Measurements from ENCODE around the gene PLA2R1. TPM values are rescaled to one million over a fixed set of nuclear protein-coding genes. Genes with fewer than 3 reads are reported as not detected.
A peak's percentile ranks its signal among the peaks of the same experiment; 100 is the strongest.
"Not testable (repeated sequence)": the region's sequence is repeated elsewhere in the genome, so short reads cannot be mapped to it uniquely, and the experiment has no call there.

Gene PLA2R1
- total RNA-seq, 1 donor from 2014 or later, result 46.5 TPM

DNA sequence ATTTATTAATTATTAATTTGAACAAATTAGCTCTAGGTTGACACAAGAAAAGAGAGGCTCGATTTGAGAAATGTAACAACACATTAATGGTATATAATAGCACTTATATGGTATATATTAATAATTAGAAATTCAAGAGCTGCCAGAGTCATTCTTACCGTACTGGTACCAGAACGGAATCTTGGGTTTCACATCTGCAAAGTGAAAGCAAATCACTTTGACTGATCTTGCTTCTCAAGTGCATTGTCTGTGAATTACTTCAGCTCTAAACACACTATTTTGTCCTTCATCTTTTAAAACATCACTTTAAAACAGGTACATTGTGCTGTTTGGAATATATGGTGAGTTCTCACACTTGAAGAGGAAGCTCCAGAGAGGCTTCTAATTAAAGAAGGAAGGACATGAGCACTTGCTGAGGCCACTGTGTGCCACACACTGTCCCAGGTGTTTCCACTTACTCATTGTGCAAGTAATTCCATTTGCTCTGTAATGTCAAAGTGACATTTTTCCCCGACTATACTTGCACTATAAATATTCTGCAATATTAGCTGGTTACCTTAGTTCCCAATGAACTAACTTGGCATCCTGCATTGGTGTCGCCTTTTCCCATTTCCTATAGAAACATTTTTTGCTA, 85.8 kb downstream of the PLA2R1 start:
- DNase-seq (ENCODE audit: low spot score), result no peak
- Mint-ChIP-seq H3K27ac (ENCODE audit: unreplicated experiment) (no peak overlapping the region), H3K4me3 (ENCODE audit: unreplicated experiment) (no peak overlapping the region), H3K27me3 (ENCODE audit: low read depth) (no peaks in the 10 kb centered on the region), H3K4me1 (ENCODE audit: low read depth) (no peaks in the 10 kb centered on the region), H3K9me3 (ENCODE audit: low read depth) (no peaks in the 10 kb centered on the region), H3K36me3 (ENCODE audit: low read depth) (peaks cover 27% of the 10 kb centered on the region)
- TF ChIP-seq, protein P1, sequence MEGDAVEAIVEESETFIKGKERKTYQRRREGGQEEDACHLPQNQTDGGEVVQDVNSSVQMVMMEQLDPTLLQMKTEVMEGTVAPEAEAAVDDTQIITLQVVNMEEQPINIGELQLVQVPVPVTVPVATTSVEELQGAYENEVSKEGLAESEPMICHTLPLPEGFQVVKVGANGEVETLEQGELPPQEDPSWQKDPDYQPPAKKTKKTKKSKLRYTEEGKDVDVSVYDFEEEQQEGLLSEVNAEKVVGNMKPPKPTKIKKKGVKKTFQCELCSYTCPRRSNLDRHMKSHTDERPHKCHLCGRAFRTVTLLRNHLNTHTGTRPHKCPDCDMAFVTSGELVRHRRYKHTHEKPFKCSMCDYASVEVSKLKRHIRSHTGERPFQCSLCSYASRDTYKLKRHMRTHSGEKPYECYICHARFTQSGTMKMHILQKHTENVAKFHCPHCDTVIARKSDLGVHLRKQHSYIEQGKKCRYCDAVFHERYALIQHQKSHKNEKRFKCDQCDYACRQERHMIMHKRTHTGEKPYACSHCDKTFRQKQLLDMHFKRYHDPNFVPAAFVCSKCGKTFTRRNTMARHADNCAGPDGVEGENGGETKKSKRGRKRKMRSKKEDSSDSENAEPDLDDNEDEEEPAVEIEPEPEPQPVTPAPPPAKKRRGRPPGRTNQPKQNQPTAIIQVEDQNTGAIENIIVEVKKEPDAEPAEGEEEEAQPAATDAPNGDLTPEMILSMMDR (IDR thresholded peaks at IDR 0.05), result no peak

DNA sequence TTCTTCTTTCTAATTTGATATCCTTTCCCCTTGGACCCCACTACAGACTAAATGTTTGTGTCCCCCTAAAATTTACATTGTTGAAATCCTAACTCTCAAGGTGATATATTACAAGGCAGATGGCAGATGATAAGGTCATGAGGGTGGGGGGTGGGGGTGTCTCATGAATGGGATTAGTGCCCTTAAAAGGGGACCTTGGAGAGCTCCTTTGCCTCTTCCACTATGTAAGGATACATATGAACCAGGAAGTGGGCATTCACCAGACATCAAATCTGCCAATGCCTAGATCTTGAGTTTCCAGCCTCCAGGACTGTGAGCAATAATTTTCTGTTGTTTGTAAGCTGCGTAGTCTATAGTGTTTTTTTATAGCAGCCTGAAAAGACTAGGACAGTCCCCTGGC, 89.1 kb downstream of the PLA2R1 start:
- Mint-ChIP-seq H3K27ac (ENCODE audit: unreplicated experiment) (no peak overlapping the region), H3K36me3 (ENCODE audit: low read depth) (peaks cover 21% of the 10 kb centered on the region), H3K27me3 (ENCODE audit: low read depth) (no peaks in the 10 kb centered on the region), H3K9me3 (ENCODE audit: low read depth) (no peaks in the 10 kb centered on the region), H3K4me3 (ENCODE audit: unreplicated experiment) (no peak overlapping the region), H3K4me1 (ENCODE audit: low read depth) (peaks cover 5% of the 10 kb centered on the region)
- no peak for DNase-seq (ENCODE audit: low spot score)
- TF ChIP-seq, protein P1 (IDR thresholded peaks at IDR 0.05), result no peak

DNA sequence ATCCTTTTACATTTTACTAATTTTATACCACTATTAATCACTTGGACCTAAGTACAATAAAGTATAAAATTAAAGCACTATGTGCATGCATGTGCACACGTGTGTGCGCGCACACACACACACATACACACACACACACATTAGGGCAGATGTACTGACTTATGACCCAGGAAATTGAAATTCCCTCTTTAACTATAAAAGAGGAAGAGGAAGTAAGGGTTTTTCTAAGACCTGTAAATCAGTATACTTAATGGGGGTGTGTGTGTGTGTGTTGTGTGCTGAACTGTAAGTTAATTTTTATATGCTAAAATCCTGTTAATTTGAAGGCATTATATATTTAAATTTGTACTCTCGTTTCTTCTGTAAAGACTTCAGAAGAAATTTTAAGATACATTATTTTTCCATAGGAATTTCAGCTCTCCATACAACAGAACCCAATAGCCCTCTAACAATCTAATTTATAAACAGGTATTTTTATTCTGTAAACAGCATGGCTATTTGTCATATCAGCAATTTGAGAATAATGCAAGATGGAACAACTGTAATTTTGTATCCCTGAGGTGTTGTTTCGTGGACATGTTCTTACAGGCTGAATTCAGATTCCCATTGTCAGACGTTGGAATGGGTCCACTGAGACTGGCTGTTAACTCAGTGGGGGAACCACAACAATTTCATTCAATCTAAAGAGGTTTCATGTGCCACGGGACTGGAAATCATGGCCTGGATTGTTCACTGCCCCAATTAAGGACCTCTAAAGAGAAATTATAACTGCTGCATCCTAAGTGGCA, 90.9 kb downstream of the PLA2R1 start:
- Mint-ChIP-seq H3K4me3 (ENCODE audit: unreplicated experiment) (no peak overlapping the region), H3K4me1 (ENCODE audit: low read depth) (peaks cover 8% of the 10 kb centered on the region), H3K36me3 (ENCODE audit: low read depth) (peaks cover 17% of the 10 kb centered on the region), H3K27ac (ENCODE audit: unreplicated experiment) (no peak overlapping the region), H3K9me3 (ENCODE audit: low read depth) (no peaks in the 10 kb centered on the region), H3K27me3 (ENCODE audit: low read depth) (no peaks in the 10 kb centered on the region)
- TF ChIP-seq, protein P1 (IDR thresholded peaks at IDR 0.05), result no peak
- DNase-seq (ENCODE audit: low spot score), result no peak

DNA sequence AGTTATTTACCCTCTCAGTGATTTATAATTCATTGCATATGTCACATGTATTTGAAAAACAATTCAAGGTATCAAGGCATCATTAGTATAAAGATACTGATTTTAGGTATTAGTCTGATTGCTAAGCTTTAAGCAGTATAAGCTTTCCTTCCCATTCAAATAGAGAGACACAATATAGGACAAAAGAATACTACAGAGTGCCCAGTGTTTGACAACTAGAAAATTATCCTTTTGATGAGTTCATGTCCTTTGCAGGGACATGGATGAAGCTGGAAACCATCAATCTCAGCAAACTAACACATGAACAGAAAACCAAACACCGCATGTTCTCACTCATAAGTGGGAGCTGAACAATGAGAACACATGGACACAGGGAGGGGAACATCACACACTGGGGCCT, 91.9 kb downstream of the PLA2R1 start:
- H3K36me3 Mint-ChIP-seq (ENCODE audit: low read depth), result peaks cover 20% of the 10 kb centered on the region
- H3K9me3 Mint-ChIP-seq (ENCODE audit: low read depth); H3K27me3 Mint-ChIP-seq (ENCODE audit: low read depth); DNase-seq (ENCODE audit: low spot score); H3K4me1 Mint-ChIP-seq (ENCODE audit: low read depth); H3K4me3 Mint-ChIP-seq (ENCODE audit: unreplicated experiment); H3K27ac Mint-ChIP-seq (ENCODE audit: unreplicated experiment): not testable (repeated sequence)

DNA sequence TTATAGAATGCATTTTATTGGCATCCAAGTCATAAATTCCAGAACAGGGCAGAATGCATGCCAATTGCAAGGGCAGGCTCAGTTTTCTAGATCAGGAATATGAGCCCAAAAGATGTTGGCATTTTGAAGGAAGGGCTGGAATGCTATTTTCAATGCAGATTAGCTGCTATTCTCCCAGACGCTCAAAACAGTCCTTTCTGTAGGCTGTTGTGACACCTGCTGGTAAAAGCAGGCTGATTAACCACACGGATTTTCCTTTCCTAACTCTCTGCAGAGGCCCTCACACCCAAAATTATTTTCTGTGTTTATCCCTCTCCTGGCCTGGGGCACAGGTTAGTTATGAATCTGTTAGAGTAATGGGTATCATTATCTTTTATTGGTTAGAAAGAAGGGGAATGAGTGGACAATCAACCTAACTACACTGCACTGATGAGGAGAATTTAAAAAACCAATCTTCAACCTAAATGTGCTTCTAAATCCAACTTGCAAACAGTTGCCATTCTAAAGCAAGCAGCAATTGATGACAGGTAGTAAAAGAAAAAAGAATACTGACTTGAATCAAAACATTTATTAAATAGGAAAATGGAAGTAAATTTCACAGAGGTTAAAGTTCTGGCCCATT, 94.0 kb downstream of the PLA2R1 start:
- no peaks in the 10 kb centered on the region for H3K27me3 Mint-ChIP-seq (ENCODE audit: low read depth)
- H3K4me1 Mint-ChIP-seq (ENCODE audit: low read depth), result peaks cover 8% of the 10 kb centered on the region
- no peaks in the 10 kb centered on the region for H3K9me3 Mint-ChIP-seq (ENCODE audit: low read depth)
- no peak for DNase-seq (ENCODE audit: low spot score)
- no peak overlapping the region for H3K4me3 Mint-ChIP-seq (ENCODE audit: unreplicated experiment)
- peaks cover 22% of the 10 kb centered on the region for H3K36me3 Mint-ChIP-seq (ENCODE audit: low read depth)
- no peak overlapping the region for H3K27ac Mint-ChIP-seq (ENCODE audit: unreplicated experiment)
- TF ChIP-seq, protein P1 (IDR thresholded peaks at IDR 0.05), result peak; percentile 84

Measured in chondrocyte (in vitro differentiated cells).